ENCODE measurements around the gene ITGB1.

The ITGB1 gene

GRCh38 chr10:32957341-32958084, 517 bp downstream of the ITGB1 start:
- H3K79me2 ChIP-seq (ENCODE audit: insufficient read depth, low read length): peaks cover 38% of the 10 kb centered on the region
- H3K4me3 ChIP-seq (ENCODE audit: low read depth, low read length, poor library complexity, severe bottlenecking): peak overlapping the region; percentile 95
- H3K4me2 ChIP-seq (ENCODE audit: low read length): peak overlapping the region; percentile 65
- no peaks in the 10 kb centered on the region for H3K9me3 ChIP-seq (ENCODE audit: low read length)
- H3F3A ChIP-seq (ENCODE audit: insufficient read depth, low read length): no peaks in the 10 kb centered on the region
- no peaks in the 10 kb centered on the region for H3K27me3 ChIP-seq (ENCODE audit: insufficient read depth, low read length)
- TF ChIP-seq EZH2 (IDR thresholded peaks at IDR 0.05; ENCODE audit: borderline replicate concordance, low read length) (no peak), CTCF (IDR thresholded peaks at IDR 0.05; ENCODE audit: low read length) (no peak)
- H2AFZ ChIP-seq (ENCODE audit: low read length): no peak overlapping the region
- no peaks in the 10 kb centered on the region for H3K36me3 ChIP-seq (ENCODE audit: insufficient read depth, low read length)
- no peaks in the 10 kb centered on the region for H4K20me1 ChIP-seq (ENCODE audit: insufficient read depth, low read length)
- no peaks in the 10 kb centered on the region for H3K9me2 ChIP-seq (ENCODE audit: low read depth, low read length)
- H3K9ac ChIP-seq (ENCODE audit: low read length): peak overlapping the region; percentile 72
- peaks cover 87% of the 10 kb centered on the region for H3K4me1 ChIP-seq (ENCODE audit: insufficient read depth, low read length, severe bottlenecking)
- peak overlapping the region; percentile 37 for H3K27ac ChIP-seq (ENCODE audit: low read depth, low read length, poor library complexity, severe bottlenecking)

GRCh38 chr10:32956365-32957197, 1.4 kb downstream of the ITGB1 start:
- H3K27me3 ChIP-seq (ENCODE audit: insufficient read depth, low read length): no peaks in the 10 kb centered on the region
- H4K20me1 ChIP-seq (ENCODE audit: insufficient read depth, low read length): no peaks in the 10 kb centered on the region
- no peak overlapping the region for H2AFZ ChIP-seq (ENCODE audit: low read length)
- peaks cover 48% of the 10 kb centered on the region for H3K79me2 ChIP-seq (ENCODE audit: insufficient read depth, low read length)
- H3K4me1 ChIP-seq (ENCODE audit: insufficient read depth, low read length, severe bottlenecking): peaks cover 87% of the 10 kb centered on the region
- H3K4me3 ChIP-seq (ENCODE audit: low read depth, low read length, poor library complexity, severe bottlenecking): peak overlapping the region; percentile 95
- H3K9me2 ChIP-seq (ENCODE audit: low read depth, low read length): no peaks in the 10 kb centered on the region
- H3K36me3 ChIP-seq (ENCODE audit: insufficient read depth, low read length): no peaks in the 10 kb centered on the region
- H3K9me3 ChIP-seq (ENCODE audit: low read length): no peaks in the 10 kb centered on the region
- H3K4me2 ChIP-seq (ENCODE audit: low read length): peak overlapping the region; percentile 65
- peak overlapping the region; percentile 37 for H3K27ac ChIP-seq (ENCODE audit: low read depth, low read length, poor library complexity, severe bottlenecking)
- no peak for TF ChIP-seq EZH2 (IDR thresholded peaks at IDR 0.05; ENCODE audit: borderline replicate concordance, low read length)
- no peak for TF ChIP-seq CTCF (IDR thresholded peaks at IDR 0.05; ENCODE audit: low read length)
- peak overlapping the region; percentile 72 for H3K9ac ChIP-seq (ENCODE audit: low read length)
- no peaks in the 10 kb centered on the region for H3F3A ChIP-seq (ENCODE audit: insufficient read depth, low read length)

- peak overlapping the region; percentile 72; the same call in 1 of the 2 replicates for H3K9ac ChIP-seq (ENCODE audit: low read length)
- no peaks in the 10 kb centered on the region for H3K27me3 ChIP-seq (ENCODE audit: insufficient read depth, low read length)
- peak overlapping the region; percentile 65 for H3K4me2 ChIP-seq (ENCODE audit: low read length)
- peaks cover 87% of the 10 kb centered on the region for H3K4me1 ChIP-seq (ENCODE audit: insufficient read depth, low read length, severe bottlenecking)
- H3K9me3 ChIP-seq (ENCODE audit: low read length): no peaks in the 10 kb centered on the region
- peak overlapping the region; percentile 31 for H3K27ac ChIP-seq (ENCODE audit: low read depth, low read length, poor library complexity, severe bottlenecking)
- peak overlapping the region; percentile 95 for H3K4me3 ChIP-seq (ENCODE audit: low read depth, low read length, poor library complexity, severe bottlenecking)
- H4K20me1 ChIP-seq (ENCODE audit: insufficient read depth, low read length): no peaks in the 10 kb centered on the region
- H3K79me2 ChIP-seq (ENCODE audit: insufficient read depth, low read length): peaks cover 56% of the 10 kb centered on the region
- TF ChIP-seq CTCF (IDR thresholded peaks at IDR 0.05; ENCODE audit: low read length): no peak
- no peak for TF ChIP-seq EZH2 (IDR thresholded peaks at IDR 0.05; ENCODE audit: borderline replicate concordance, low read length)
- H3K36me3 ChIP-seq (ENCODE audit: insufficient read depth, low read length): no peaks in the 10 kb centered on the region
- H3F3A ChIP-seq (ENCODE audit: insufficient read depth, low read length): no peaks in the 10 kb centered on the region
- no peaks in the 10 kb centered on the region for H3K9me2 ChIP-seq (ENCODE audit: low read depth, low read length)
- H2AFZ ChIP-seq (ENCODE audit: low read length): no peak overlapping the region
Measured at GRCh38 chr10:32955790-32956189, 2.2 kb downstream of the ITGB1 start.

All from OCI-LY1 (cell line).